ENCODE results near the gene ERICH2.

The ERICH2 gene

GRCh38 chr2:170818752-170819470 is 48.7 kb downstream of the ERICH2 start (continued):
- TF ChIP-seq ZNF335 (tag by site-specific recombination; conservative IDR thresholded peaks at IDR 0.05) (no peak), ZNF791 (tag by site-specific recombination; IDR thresholded peaks at IDR 0.05) (no peak), KLF7 (tag by site-specific recombination; IDR thresholded peaks at IDR 0.05; ENCODE audit: borderline replicate concordance) (no peak), ZNF555 (tag by site-specific recombination; conservative IDR thresholded peaks at IDR 0.05) (no peak)
- TF ChIP-seq, protein P1, sequence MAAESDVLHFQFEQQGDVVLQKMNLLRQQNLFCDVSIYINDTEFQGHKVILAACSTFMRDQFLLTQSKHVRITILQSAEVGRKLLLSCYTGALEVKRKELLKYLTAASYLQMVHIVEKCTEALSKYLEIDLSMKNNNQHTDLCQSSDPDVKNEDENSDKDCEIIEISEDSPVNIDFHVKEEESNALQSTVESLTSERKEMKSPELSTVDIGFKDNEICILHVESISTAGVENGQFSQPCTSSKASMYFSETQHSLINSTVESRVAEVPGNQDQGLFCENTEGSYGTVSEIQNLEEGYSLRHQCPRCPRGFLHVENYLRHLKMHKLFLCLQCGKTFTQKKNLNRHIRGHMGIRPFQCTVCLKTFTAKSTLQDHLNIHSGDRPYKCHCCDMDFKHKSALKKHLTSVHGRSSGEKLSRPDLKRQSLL (tag by site-specific recombination; IDR thresholded peaks at IDR 0.05) = no peak

DNA sequence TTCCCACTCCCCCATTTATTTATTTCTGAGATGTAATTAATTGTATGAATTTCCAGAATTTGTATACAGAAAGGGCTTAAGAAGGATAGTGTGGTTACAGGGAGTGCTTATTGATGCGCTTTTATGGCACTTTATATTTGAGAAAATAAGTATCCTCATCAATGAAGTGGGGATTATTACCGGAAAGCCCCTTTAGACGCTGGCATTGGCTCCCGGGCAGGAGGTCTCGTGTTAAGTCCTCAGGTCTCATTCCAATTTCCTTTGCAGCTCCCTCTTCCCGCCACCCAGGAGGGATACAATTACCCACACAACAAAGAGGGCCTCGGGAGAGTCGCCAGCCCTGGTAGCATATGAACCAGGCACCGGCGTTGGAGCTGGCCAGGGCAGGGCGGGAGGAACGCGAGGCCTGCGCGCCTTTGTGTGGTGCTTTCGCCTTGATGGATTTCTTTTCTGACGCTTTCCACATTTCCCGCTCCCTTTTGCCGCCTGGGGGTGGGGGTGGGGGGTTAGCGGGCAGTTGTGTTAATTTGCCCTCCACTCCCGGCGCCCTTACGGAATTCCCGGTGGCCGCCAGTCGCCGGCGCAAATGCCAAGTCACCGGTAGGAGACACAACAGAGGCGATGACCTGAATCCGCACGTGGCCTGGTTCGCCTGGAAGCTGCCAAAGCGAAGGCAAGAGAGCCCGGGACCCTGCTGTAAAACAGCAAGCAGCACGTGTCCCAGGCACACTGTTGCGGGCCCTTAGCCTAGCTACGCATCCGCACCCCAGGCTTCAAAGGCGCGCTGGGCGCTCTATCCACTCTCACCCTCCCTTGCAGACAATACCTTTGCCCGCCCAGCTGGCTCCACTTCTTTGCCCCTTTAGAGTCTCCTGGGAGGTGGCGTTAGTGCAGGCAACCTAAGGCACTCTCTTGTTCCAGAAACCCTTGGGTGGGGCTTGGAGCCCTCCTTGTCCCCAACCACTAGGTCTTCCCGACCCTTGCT is 49.8 kb downstream of the ERICH2 start:
- Histone ChIP-seq H3K4me3 (ENCODE audit: low read depth, low read length) (no peak overlapping the region), H3K27ac (ENCODE audit: extremely low read depth, low read depth, low read length) (no peak overlapping the region), H3K4me1 (ENCODE audit: control insufficient read depth, insufficient read depth, low read length) (no peaks in the 10 kb centered on the region), H3K9me3 (ENCODE audit: control insufficient read depth, insufficient read depth, low read depth, low read length) (no peaks in the 10 kb centered on the region), H3K36me3 (ENCODE audit: control insufficient read depth in 2 of 2, insufficient read depth in 1 of 2, low read length in 2 of 2) (peaks cover 0 to 6% of the 10 kb centered on the region in 2 experiments; a peak in 2 of 3 replicates)
- ChIA-PET POLR2A (no interaction called here), CTCF (interaction anchor here (0.6 to 2.0 kb wide), 3 partner anchors 440 to 495 kb away, joined by 3 to 8 read pairs (median 5); no protein-coding TSS in a partner anchor)
- TF ChIP-seq GLIS1 (tag by site-specific recombination; IDR thresholded peaks at IDR 0.05) = no peak
- TF ChIP-seq ZNF660 (tag by site-specific recombination; IDR thresholded peaks at IDR 0.05) = no peak
- no peak for TF ChIP-seq TSHZ1 (tag by site-specific recombination; IDR thresholded peaks at IDR 0.05; ENCODE audit: borderline replicate concordance)
- no peak for TF ChIP-seq ZBTB10 (tag by site-specific recombination; IDR thresholded peaks at IDR 0.05)
- TF ChIP-seq ZNF571 (tag by site-specific recombination; IDR thresholded peaks at IDR 0.05) = no peak
- TF ChIP-seq ZNF175 (tag by site-specific recombination; IDR thresholded peaks at IDR 0.05) = no peak
- TF ChIP-seq ZNF202 (tag by site-specific recombination; IDR thresholded peaks at IDR 0.05; ENCODE audit: borderline replicate concordance) = no peak
- TF ChIP-seq ZNF48 (tag by site-specific recombination; IDR thresholded peaks at IDR 0.05) = no peak
- no peak for TF ChIP-seq ZNF354C (tag by site-specific recombination; IDR thresholded peaks at IDR 0.05; ENCODE audit: borderline replicate concordance, low read depth)
- TF ChIP-seq ZNF146 (tag by site-specific recombination; IDR thresholded peaks at IDR 0.05) = no peak
- TF ChIP-seq INSM2 (tag by site-specific recombination; IDR thresholded peaks at IDR 0.05) = no peak
- no peak for TF ChIP-seq ZNF350 (tag by site-specific recombination; IDR thresholded peaks at IDR 0.05)

Data from HEK293 (cell line).